Measurements from ENCODE around the gene UBE2N.
A peak's percentile ranks its signal among the peaks of the same experiment; 100 is the strongest.
"Not testable (repeated sequence)": the region's sequence is repeated elsewhere in the genome, so short reads cannot be mapped to it uniquely, and the experiment has no call there.

Gene UBE2N

DNA sequence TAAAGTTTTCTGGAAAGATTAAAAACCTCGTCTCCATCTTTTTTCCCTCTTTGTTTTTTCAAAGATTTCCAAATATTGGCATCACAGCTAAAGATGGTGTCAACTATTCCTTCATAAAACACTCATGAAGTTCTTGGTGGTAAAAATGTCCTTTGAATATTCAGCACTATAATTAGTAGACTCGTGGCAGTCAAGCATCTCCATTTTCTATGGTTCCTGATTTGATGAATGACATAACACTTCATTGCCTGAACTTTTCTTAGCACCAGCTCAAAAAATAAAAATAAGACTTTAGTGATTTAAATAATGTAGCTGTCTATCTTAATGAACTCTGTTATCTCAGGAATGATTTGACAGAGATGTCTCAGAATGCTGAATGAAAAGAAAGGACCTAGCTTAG is 19.7 kb downstream of the UBE2N start:
- Histone ChIP-seq H3K27ac (ENCODE audit: low read length) (no peak overlapping the region), H3K9ac (ENCODE audit: low read depth, low read length) (no peak overlapping the region), H3K36me3 (ENCODE audit: insufficient read depth, low read depth, low read length) (no peaks in the 10 kb centered on the region), H3K4me3 (ENCODE audit: low read length) (no peak overlapping the region), H3K4me1 (ENCODE audit: insufficient read depth, low read length) (peaks cover 36% of the 10 kb centered on the region), H3K27me3 (ENCODE audit: insufficient read depth, low read length) (no peaks in the 10 kb centered on the region), H3K9me3 (ENCODE audit: insufficient read depth, low read depth, low read length) (no peaks in the 10 kb centered on the region)

DNA sequence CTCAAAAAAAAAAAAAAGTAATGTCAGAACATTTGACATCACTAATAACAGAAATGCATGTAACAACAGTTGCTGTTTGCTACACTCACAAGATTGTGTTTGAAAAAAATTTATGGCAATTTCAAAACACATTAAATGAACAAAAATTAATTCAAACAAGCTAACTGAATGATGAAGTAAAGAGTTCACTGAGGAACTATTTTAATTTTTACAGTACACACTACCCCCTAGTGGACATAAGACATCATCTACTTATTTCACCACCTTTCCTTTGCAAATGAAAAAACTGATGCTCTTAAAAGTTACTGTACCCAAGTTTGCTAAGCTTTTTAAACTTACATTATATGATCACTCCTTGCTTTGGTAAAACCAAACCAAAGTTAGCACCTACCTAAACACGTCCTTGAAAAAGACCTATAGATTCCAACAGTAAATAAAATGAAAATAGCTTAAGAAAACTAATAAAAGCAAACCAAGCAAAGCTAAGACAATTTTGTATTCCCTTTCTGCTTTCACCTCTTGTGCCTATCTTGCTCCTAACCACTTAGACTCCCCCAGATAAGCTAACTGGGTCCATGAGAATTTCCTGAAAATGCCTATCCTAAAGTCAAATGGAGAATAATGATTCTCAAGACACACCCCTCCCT is 22.2 kb downstream of the UBE2N start:
- Histone ChIP-seq H3K27ac (ENCODE audit: low read length) (no peak overlapping the region), H3K9ac (ENCODE audit: low read depth, low read length) (no peak overlapping the region), H3K36me3 (ENCODE audit: insufficient read depth, low read depth, low read length) (no peaks in the 10 kb centered on the region), H3K4me3 (ENCODE audit: low read length) (no peak overlapping the region), H3K4me1 (ENCODE audit: insufficient read depth, low read length) (peaks cover 33% of the 10 kb centered on the region), H3K27me3 (ENCODE audit: insufficient read depth, low read length) (no peaks in the 10 kb centered on the region), H3K9me3 (ENCODE audit: insufficient read depth, low read depth, low read length) (no peaks in the 10 kb centered on the region)

DNA sequence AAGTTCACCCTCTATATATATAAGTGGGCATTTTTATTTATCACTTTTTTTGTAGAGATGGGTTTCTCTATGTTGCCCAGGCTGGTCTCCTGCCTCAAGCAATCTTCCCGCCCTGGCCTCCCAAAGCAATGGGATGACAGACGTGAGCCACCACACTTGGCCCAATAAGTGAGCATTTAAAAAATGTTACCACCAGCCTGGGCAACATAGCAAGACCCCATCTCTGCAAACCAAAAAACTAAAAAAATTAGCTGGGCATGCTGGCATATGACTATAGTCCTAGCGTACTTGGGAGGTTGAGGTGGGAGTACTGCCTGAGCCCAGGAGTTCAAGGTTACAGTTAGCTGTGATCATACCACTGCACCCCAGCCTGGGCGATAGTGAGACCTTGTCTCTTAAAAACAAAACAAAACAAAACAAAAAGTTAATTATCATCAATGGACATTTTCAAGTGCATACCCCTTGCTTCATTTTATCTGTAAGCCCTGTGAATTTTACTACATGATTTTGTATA is 23.7 kb downstream of the UBE2N start:
- no peak overlapping the region for H3K27ac ChIP-seq (ENCODE audit: low read length)
- H3K27me3 ChIP-seq (ENCODE audit: insufficient read depth, low read length) = no peaks in the 10 kb centered on the region
- no peak overlapping the region for H3K4me3 ChIP-seq (ENCODE audit: low read length)
- no peaks in the 10 kb centered on the region for H3K36me3 ChIP-seq (ENCODE audit: insufficient read depth, low read depth, low read length)
- no peaks in the 10 kb centered on the region for H3K9me3 ChIP-seq (ENCODE audit: insufficient read depth, low read depth, low read length)
- no peak overlapping the region for H3K9ac ChIP-seq (ENCODE audit: low read depth, low read length)
- peaks cover 18% of the 10 kb centered on the region for H3K4me1 ChIP-seq (ENCODE audit: insufficient read depth, low read length)

DNA sequence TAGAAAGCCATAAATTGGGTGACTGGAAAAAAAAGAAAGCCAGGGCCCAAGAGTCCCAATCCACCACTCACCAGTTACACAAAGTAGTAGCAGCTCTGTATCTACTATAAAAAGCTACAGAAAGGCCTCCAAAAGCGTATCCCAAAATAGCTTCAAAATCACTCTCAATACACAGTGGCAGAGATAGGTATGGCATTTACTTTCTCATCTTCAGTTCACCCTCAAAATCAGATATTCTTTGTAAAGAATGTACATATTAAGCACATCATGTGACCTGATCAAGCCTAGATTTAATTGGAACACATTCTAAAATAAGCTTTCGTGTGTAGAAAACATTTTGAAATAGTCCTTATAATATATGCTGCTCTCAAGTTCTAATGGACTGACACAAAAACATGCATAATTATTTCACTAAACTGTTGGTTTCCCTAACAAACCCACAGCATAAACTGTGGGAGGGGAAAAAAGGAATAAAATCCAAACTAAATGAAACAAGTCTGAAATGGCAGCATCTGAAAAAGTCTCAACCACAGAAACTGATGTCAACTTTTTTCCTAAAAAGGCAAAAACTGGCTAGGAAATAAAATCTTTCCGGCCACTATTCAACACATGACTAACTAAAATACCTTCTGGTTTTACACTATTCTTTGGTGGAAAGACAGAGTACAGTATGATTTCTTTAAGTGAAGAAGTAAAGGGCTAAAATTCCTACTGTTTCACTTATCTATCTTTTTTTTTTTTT is 25.9 kb downstream of the UBE2N start:
- Histone ChIP-seq H3K9me3 (ENCODE audit: insufficient read depth, low read depth, low read length) (no peaks in the 10 kb centered on the region), H3K9ac (ENCODE audit: low read depth, low read length) (0 out of 2 replicates have a peak overlapping the region, but pooled peaks have one; percentile 18), H3K36me3 (ENCODE audit: insufficient read depth, low read depth, low read length) (peaks cover 4% of the 10 kb centered on the region), H3K4me1 (ENCODE audit: insufficient read depth, low read length) (peaks cover 16% of the 10 kb centered on the region), H3K27ac (ENCODE audit: low read length) (no peak overlapping the region), H3K27me3 (ENCODE audit: insufficient read depth, low read length) (no peaks in the 10 kb centered on the region), H3K4me3 (ENCODE audit: low read length) (no peak overlapping the region)

DNA sequence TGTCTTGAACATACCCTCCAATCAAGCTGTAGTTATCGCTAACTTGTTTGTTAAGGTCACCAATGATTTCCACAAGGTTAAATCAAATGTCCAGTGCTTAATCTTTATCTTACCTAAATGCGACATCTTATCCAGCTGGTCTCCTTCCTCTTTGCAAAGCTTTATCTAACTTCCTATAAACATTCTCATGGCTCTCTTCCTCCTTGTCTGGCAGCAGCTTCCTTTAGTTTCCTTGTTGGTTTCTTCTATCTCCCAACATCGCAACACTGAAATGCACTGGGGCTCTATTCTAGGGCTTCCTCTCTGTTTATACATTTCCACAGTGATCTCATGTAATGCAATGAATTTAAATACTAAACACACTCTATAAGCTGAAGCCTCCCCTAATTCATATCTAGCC is 28.7 kb downstream of the UBE2N start:
- Histone ChIP-seq H3K36me3 (ENCODE audit: insufficient read depth, low read depth, low read length) (peaks cover 30% of the 10 kb centered on the region), H3K9me3 (ENCODE audit: insufficient read depth, low read depth, low read length) (no peaks in the 10 kb centered on the region), H3K4me1 (ENCODE audit: insufficient read depth, low read length) (peaks cover 8% of the 10 kb centered on the region), H3K9ac (ENCODE audit: low read depth, low read length) (no peak overlapping the region), H3K27me3 (ENCODE audit: insufficient read depth, low read length) (no peaks in the 10 kb centered on the region), H3K27ac (ENCODE audit: low read length) (no peak overlapping the region), H3K4me3 (ENCODE audit: low read length) (no peak overlapping the region)

DNA sequence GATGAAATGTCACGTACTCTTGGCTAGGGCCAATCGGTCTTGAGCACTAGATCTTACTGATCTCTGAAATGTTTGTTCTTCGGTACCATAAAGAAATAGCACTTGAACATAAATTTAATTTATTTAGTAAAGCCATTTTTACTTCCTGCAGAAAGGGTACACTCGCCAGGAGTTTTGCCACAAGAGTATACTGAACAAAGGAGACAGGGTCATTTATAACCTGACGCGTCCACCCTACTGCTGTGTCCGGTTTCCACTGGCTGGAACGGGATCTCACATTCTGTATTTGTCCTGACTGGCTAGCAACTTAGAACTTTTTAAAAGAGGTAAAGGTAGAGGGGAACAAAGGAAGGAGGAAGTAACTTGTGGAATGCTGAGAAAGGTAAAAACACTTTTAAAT is 29.4 kb downstream of the UBE2N start:
- H3K9ac ChIP-seq (ENCODE audit: low read depth, low read length); H3K4me3 ChIP-seq (ENCODE audit: low read length); H3K27ac ChIP-seq (ENCODE audit: low read length); H3K4me1 ChIP-seq (ENCODE audit: insufficient read depth, low read length); H3K27me3 ChIP-seq (ENCODE audit: insufficient read depth, low read length); H3K9me3 ChIP-seq (ENCODE audit: insufficient read depth, low read depth, low read length): not testable (repeated sequence)
- H3K36me3 ChIP-seq (ENCODE audit: insufficient read depth, low read depth, low read length) = peaks cover 37% of the 10 kb centered on the region

DNA sequence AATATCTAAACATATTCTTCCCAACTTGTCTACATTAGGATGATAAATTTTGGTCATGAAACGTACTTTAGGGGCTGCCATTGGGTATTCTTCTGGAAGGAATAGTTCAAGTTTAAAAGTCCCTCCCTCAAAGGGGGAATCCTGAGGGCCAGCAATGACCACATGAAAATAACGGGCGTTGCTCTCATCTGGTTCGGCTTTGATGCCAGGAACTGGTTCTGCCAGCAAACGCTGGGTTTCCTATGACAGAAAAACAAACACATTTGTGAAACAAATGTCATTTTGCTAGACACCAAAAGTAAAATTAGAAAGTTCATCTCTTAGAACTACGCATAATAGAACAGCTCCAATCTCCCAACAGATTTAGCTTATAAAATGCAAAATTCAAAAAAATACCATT is 30.7 kb downstream of the UBE2N start:
- not testable (repeated sequence) for H3K9ac ChIP-seq (ENCODE audit: low read depth, low read length); H3K4me3 ChIP-seq (ENCODE audit: low read length); H3K27me3 ChIP-seq (ENCODE audit: insufficient read depth, low read length); H3K4me1 ChIP-seq (ENCODE audit: insufficient read depth, low read length); H3K27ac ChIP-seq (ENCODE audit: low read length); H3K9me3 ChIP-seq (ENCODE audit: insufficient read depth, low read depth, low read length)
- H3K36me3 ChIP-seq (ENCODE audit: insufficient read depth, low read depth, low read length) = peaks cover 44% of the 10 kb centered on the region

DNA sequence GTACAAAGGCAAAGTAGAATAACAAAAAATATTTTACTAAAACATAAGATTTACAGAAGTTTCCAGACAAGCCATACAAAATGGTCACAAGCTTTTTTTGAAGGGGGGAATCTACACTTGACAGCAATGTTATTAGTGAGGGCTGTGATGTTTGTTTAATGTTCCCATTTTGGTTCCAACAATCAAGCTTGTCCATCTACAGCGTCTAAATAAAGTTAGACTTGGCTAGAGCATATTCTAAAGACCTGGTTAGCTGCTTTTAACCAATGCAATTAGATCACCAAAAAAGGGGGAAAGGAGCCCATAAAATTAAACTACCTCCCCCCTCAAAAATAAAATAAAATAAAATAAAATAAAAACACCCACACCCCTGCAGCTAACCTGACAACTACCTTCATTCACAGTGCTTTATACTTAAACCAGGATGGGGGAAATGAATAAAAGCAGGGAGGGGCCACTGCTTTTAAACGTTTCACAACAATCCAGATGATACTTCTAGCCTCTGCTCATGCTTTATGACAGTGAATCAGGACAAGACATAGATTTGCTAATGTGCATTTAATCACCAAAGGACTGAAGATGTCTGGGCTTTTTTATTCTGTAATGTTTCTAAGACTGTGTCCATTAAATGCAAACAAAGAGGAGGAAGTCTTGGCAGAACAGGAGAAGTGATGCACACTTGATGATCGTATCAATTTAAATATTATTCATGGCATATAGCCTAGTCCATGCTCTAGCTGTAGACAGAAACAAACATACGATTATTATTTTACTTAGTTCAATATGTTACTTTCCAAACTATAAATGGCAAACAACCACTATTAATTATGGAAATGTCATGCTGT is 32.2 kb downstream of the UBE2N start:
- peaks cover 44% of the 10 kb centered on the region for H3K36me3 ChIP-seq (ENCODE audit: insufficient read depth, low read depth, low read length)
- not testable (repeated sequence) for H3K4me1 ChIP-seq (ENCODE audit: insufficient read depth, low read length); H3K9ac ChIP-seq (ENCODE audit: low read depth, low read length); H3K27me3 ChIP-seq (ENCODE audit: insufficient read depth, low read length); H3K4me3 ChIP-seq (ENCODE audit: low read length); H3K27ac ChIP-seq (ENCODE audit: low read length); H3K9me3 ChIP-seq (ENCODE audit: insufficient read depth, low read depth, low read length)

DNA sequence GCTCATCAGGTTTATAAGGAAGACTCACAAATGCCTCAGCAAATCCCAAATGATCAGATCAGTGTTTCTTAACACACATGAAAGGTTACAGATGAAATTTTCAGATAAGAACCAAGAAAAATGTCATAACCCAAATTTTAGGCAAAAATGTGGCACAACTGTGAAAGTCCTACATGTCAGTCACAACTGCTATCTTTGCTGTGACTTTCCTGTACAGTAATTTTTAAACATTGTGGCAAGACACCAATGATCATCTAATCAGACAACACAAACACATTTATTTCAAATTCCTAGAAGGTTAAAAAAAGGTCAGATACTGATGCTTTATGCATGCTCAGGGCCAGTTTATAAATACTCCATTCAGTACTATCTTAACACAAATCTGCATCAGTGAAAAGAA is 32.9 kb downstream of the UBE2N start:
- Histone ChIP-seq H3K4me3 (ENCODE audit: low read length) (no peak overlapping the region), H3K27me3 (ENCODE audit: insufficient read depth, low read length) (no peaks in the 10 kb centered on the region), H3K9ac (ENCODE audit: low read depth, low read length) (no peak overlapping the region), H3K27ac (ENCODE audit: low read length) (no peak overlapping the region), H3K4me1 (ENCODE audit: insufficient read depth, low read length) (no peaks in the 10 kb centered on the region; the same call in 1 of the 2 replicates), H3K36me3 (ENCODE audit: insufficient read depth, low read depth, low read length) (peaks cover 44% of the 10 kb centered on the region), H3K9me3 (ENCODE audit: insufficient read depth, low read depth, low read length) (no peaks in the 10 kb centered on the region)

DNA sequence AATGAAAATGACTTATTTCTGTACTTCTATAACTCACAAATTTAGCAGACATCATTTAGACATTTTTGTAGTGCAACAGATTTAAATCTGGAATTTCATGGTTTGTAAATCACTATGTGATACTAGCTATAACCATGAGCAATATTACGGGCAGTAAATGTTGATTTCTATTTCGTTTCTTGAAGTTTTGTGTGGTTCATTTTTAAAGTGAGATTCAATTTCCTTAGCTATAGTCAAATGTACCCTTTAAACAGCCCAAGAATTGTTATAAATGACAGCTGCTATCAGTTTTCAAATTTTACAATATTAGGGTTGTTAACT is 33.8 kb downstream of the UBE2N start:
- H3K36me3 ChIP-seq (ENCODE audit: insufficient read depth, low read depth, low read length) = peaks cover 44% of the 10 kb centered on the region
- no peaks in the 10 kb centered on the region for H3K27me3 ChIP-seq (ENCODE audit: insufficient read depth, low read length)
- no peak overlapping the region for H3K9ac ChIP-seq (ENCODE audit: low read depth, low read length)
- H3K27ac ChIP-seq (ENCODE audit: low read length) = no peak overlapping the region
- no peaks in the 10 kb centered on the region; the same call in 1 of the 2 replicates for H3K4me1 ChIP-seq (ENCODE audit: insufficient read depth, low read length)
- H3K4me3 ChIP-seq (ENCODE audit: low read length) = no peak overlapping the region
- H3K9me3 ChIP-seq (ENCODE audit: insufficient read depth, low read depth, low read length) = no peaks in the 10 kb centered on the region

DNA sequence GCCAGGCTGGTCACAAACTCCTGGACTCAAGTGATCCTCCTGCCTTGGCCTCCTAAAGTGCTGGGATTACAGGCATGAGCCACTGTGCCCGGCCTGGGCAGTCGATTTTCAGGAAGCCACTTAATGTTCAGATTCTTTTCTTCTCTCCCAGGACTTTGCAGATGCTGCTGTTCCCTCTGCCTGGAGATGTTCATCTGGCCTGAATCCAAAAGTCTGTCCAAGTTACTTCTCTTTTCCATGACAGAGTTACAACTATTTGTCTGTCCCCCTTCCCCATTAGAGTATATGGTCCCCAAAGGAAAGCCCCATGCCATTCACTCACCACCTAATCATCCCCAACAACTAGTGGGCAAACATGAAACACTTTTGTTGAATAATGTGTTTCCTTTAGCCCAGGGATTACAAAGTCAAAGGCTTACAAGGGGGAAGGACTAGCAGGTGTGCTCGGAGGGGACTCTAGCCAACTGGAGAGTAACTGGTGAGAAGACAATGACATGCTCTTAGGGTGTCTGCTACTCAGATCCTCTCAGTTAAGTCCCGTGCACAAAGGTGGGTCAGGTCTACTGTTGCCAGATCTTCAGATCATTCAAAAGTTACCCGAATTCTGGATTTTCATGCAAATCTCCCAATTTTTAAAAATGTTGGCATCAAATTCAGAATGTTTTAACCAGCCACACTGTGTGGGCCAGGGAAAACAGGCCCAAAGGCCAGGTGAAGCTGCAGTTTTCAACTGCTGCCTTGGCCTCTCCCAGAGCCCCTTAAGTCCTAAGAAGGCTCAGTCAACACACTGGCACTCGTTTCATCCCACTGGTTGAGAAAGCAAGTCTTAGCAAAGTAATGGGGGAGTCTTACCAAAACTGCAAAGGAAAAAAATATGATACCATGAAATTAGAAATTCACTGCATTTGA is 34.4 kb downstream of the UBE2N start:
- Histone ChIP-seq H3K9ac (ENCODE audit: low read depth, low read length) (no peak overlapping the region), H3K4me3 (ENCODE audit: low read length) (no peak overlapping the region), H3K4me1 (ENCODE audit: insufficient read depth, low read length) (no peaks in the 10 kb centered on the region), H3K9me3 (ENCODE audit: insufficient read depth, low read depth, low read length) (no peaks in the 10 kb centered on the region), H3K36me3 (ENCODE audit: insufficient read depth, low read depth, low read length) (peaks cover 49% of the 10 kb centered on the region), H3K27ac (ENCODE audit: low read length) (no peak overlapping the region), H3K27me3 (ENCODE audit: insufficient read depth, low read length) (no peaks in the 10 kb centered on the region)
